ENCODE measurements around the gene B9D1. TPM values are rescaled to one million over a fixed set of nuclear protein-coding genes. Genes with fewer than 3 reads are reported as not detected.

B9D1 gene
- total and polyA plus RNA-seq, 8 donors = 10.9 to 22.8 (median 16.8) TPM; not detected in 2

DNA sequence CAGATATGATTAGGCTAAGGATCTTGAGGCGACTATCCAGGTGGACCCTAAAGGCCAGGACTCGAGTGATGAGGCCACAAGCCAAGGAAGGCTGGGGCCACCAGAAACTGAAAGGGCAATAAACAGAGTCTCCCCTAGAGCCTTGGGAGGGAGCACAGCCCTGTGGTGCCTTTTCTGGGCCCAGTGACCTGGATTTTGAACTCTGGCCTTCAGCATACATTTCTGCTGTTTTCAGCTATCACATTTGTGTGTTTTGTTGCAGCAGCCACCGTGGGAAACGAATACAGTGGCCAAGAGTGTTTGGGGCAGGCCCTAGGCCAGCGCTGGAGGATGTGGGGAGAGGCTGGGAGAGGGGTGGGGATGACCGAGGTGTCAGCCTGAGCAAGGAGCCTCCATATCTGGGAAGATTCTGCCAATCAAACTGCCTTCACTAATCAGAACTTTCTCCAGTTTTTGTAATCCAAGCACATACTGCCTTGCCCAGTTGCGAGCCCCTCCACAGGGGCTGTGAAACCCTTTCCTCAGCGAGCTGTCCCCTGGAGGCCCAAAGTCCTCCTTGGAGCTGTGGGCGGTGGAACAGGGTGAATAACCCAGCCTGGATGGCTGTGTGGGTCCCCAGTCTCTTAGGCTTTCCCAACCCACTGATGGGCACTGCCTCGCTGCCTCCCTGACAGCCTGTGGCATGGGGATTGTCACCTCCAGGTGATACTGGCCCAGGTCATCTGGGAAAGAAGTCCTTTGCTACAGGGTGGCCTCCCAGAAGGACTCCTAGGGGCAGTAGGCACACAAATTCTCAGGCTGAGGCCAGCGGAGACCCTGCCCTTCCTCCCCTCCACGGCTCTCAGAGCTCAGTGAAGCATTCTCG is 16.8 kb downstream of the B9D1 start:
- TF ChIP-seq POLR2AphosphoS5 (IDR thresholded peaks at IDR 0.05) (no peak), EP300 (IDR thresholded peaks at IDR 0.05) (no peak), POLR2A (IDR thresholded peaks at IDR 0.05) (no peak)
- TF ChIP-seq, protein P1, sequence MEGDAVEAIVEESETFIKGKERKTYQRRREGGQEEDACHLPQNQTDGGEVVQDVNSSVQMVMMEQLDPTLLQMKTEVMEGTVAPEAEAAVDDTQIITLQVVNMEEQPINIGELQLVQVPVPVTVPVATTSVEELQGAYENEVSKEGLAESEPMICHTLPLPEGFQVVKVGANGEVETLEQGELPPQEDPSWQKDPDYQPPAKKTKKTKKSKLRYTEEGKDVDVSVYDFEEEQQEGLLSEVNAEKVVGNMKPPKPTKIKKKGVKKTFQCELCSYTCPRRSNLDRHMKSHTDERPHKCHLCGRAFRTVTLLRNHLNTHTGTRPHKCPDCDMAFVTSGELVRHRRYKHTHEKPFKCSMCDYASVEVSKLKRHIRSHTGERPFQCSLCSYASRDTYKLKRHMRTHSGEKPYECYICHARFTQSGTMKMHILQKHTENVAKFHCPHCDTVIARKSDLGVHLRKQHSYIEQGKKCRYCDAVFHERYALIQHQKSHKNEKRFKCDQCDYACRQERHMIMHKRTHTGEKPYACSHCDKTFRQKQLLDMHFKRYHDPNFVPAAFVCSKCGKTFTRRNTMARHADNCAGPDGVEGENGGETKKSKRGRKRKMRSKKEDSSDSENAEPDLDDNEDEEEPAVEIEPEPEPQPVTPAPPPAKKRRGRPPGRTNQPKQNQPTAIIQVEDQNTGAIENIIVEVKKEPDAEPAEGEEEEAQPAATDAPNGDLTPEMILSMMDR (IDR thresholded peaks at IDR 0.05) = no peak
- H3K4me1 ChIP-seq = peaks cover 19 to 57% (median 38%) of the 10 kb centered on the region in 4 donors
- intact Hi-C loops (cut with DNase I; ENCODE audit: low total_unique reads) = no loop called here
- WGBS, 5 donors = 78 to 82% (median 82%) methylated on average over 8 to 13 of the region's 13 CpGs
- no peaks in the 10 kb centered on the region for H3K36me3 ChIP-seq
- H3K4me3 ChIP-seq = no peak overlapping the region
- no peak for DNase-seq
- H3K9me3 ChIP-seq = no peaks in the 10 kb centered on the region
- peak overlapping the region in 4 of 5 donors; percentile 66 to 81 (median 74) for H3K27ac ChIP-seq
- no peaks in the 10 kb centered on the region for H3K27me3 ChIP-seq

- WGBS, 5 donors = 80 to 95% (median 91%) methylated on average over 7 of the region's 7 CpGs
- H3K4me1 ChIP-seq = peaks cover 19 to 57% (median 38%) of the 10 kb centered on the region in 4 donors
- no peaks in the 10 kb centered on the region for H3K9me3 ChIP-seq
- intact Hi-C loops (cut with DNase I; ENCODE audit: low total_unique reads) = no loop called here
- H3K4me3 ChIP-seq = no peak overlapping the region
- H3K27me3 ChIP-seq = no peaks in the 10 kb centered on the region
- DNase-seq = no peak
- no peak overlapping the region for H3K27ac ChIP-seq
- TF ChIP-seq EP300 (IDR thresholded peaks at IDR 0.05) (no peak), POLR2A (IDR thresholded peaks at IDR 0.05) (no peak), POLR2AphosphoS5 (IDR thresholded peaks at IDR 0.05) (no peak)
- TF ChIP-seq, protein P1 (IDR thresholded peaks at IDR 0.05) = no peak
- no peaks in the 10 kb centered on the region for H3K36me3 ChIP-seq
Measured at GRCh38 chr17:19345067-19345460, 17.5 kb downstream of the B9D1 start.

DNA sequence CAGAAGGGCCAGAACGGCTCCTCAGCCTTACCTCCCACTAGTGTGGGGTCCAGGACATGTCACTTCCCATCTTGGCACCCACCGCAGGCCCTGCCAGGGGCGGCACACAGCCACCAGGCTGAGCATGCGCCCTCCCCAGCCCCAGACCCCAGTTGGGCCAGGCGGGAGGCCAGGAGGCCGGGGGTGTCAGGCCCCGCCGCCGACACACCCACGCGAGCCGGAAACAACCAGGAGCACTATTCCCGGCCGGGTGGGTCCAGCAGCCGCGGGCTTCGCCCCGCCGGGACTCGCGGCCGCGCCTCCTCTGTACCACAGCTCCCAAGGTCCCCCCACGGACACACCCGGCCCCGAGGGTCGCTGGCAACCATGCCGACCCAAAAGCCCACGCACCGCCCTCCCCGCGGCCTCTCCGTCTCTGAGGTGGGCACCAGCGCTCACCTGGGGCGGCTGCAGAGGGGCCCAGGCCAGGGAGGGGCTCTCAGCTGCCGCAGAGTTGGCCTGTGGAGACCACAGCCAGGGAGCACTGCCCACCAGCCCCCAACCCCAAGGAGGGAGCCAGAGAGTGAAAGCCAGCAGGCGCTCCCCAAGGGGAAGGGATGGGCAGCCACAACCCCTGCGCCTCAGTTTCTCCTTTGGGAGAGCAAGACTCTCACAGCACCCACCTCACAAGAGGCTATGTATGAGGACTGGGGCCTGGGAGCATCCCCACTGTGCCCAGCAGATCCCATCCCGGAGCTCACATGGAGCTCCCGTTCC is 18.0 kb downstream of the B9D1 start:
- WGBS, 5 donors = 64 to 86% (median 72%) methylated on average over 20 to 40 of the region's 40 CpGs
- intact Hi-C loops (cut with DNase I; ENCODE audit: low total_unique reads) = no loop called here

GRCh38 chr17:19343671-19344151 is 18.8 kb downstream of the B9D1 start:
- Histone ChIP-seq H3K27me3 (no peaks in the 10 kb centered on the region), H3K27ac (no peak overlapping the region), H3K36me3 (no peaks in the 10 kb centered on the region), H3K4me1 (peaks cover 19 to 57% (median 38%) of the 10 kb centered on the region in 4 donors), H3K4me3 (no peak overlapping the region), H3K9me3 (no peaks in the 10 kb centered on the region)
- intact Hi-C loops (cut with DNase I; ENCODE audit: low total_unique reads) = no loop called here
- 65 to 80% (median 72%) methylated on average over 1 to 13 of the region's 13 CpGs for WGBS, 5 donors
- TF ChIP-seq, protein P1 (IDR thresholded peaks at IDR 0.05) = no peak
- TF ChIP-seq EP300 (IDR thresholded peaks at IDR 0.05) = no peak
- TF ChIP-seq POLR2AphosphoS5 (IDR thresholded peaks at IDR 0.05) = no peak
- TF ChIP-seq POLR2A (IDR thresholded peaks at IDR 0.05) = no peak
- peak in 1 of 2 donors; percentile 63 for DNase-seq

More for the DNA sequence above, 18.0 kb downstream of the B9D1 start:
- Histone ChIP-seq H3K27ac (no peak overlapping the region), H3K36me3 (no peaks in the 10 kb centered on the region), H3K9me3 (no peaks in the 10 kb centered on the region), H3K4me1 (peaks cover 19 to 57% (median 38%) of the 10 kb centered on the region in 4 donors), H3K27me3 (no peaks in the 10 kb centered on the region), H3K4me3 (no peak overlapping the region)
- no peak for DNase-seq
- TF ChIP-seq, protein P1 (IDR thresholded peaks at IDR 0.05) = no peak
- TF ChIP-seq EP300 (IDR thresholded peaks at IDR 0.05) = no peak
- TF ChIP-seq POLR2A (IDR thresholded peaks at IDR 0.05) = no peak
- TF ChIP-seq POLR2AphosphoS5 (IDR thresholded peaks at IDR 0.05) = no peak

Data from stomach (tissue), 9 donors.